Hindlimb muscle (tissue), 1 donor: Measurements from ENCODE around the gene SCAF8. TPM values are rescaled to one million over a fixed set of nuclear protein-coding genes. Genes with fewer than 3 reads are reported as not detected.

ENCODE experiments used
- polyA plus RNA-seq: library from polyadenylated mRNA; unstranded; fragments of 120-200 nt; gene quantifications from one replicate; pipeline ENCODE4 v1.2.1, GENCODE V29; 2013; ENCODE audit not compliant: insufficient read length

The SCAF8 gene
- polyA plus RNA-seq, 1 donor: 36.5 TPM

Other genes with a start within 250 kb of the SCAF8 start
- gene CNKSR3, start 222.7 kb upstream of the SCAF8 start, polyA plus RNA-seq: 16.7 TPM